Tibial artery (tissue), 4 donors: ENCODE results near the gene PRKAR2B.
"Not testable (repeated sequence)": the region's sequence is repeated elsewhere in the genome, so short reads cannot be mapped to it uniquely, and the experiment has no call there.

Experiments
- DNase-seq, 2 donors: peaks; one replicate each; pipeline ENCODE4 v3.0.0-alpha.2; 2019
- H3K27ac ChIP-seq, 2 donors: fragments of 200-600 bp; sonication (generic) in 1 of 2; 1 replicate in 1 of 2; 2 replicates in 1 of 2; pipeline ENCODE4 v1.5.1; 2018 to 2019; ENCODE audit warnings: mild to moderate bottlenecking in 1 of 2
- H3K27me3 ChIP-seq, 2 donors: fragments of 200-600 bp; sonication (generic) in 1 of 2; one replicate each; pipeline versions ENCODE4 v1.5.1 to v1.6.0; 2016 to 2019
- H3K36me3 ChIP-seq, 3 donors: fragments of 200-600 bp; sonication (generic) in 2 of 3; one replicate each; pipeline ENCODE4 v1.5.1; 2016 to 2019; ENCODE audit warnings: mild to moderate bottlenecking in 2 of 3
- H3K4me1 ChIP-seq, 4 donors: fragments of 200-600 bp; sonication (generic) in 2 of 4; 1 replicate in 3 of 4; 2 replicates in 1 of 4; pipeline ENCODE4 v1.5.1; 2016 to 2019
- H3K4me3 ChIP-seq, 2 donors: fragments of 200-600 bp; sonication (generic) in 1 of 2; 1 replicate in 1 of 2; 2 replicates in 1 of 2; pipeline ENCODE4 v1.5.1; 2018 to 2019; ENCODE audit warnings: mild to moderate bottlenecking in 2 of 2
- H3K9me3 ChIP-seq, 3 donors: fragments of 200-600 bp; sonication (generic) in 1 of 3; one replicate each; pipeline ENCODE4 v1.5.1; 2016 to 2019
- intact Hi-C: fragments of 100-400 bp; cut with DNase I; formaldehyde crosslinking; loops from one replicate; pipeline ENCODE4 v1.15.0; 2023; ENCODE audit warnings: low total_unique reads
- TF ChIP-seq, protein P1 (sequence below), 2 experiments: fragments of 200-600 bp in 1 of 2; fragments of 450-650 bp in 1 of 2; IDR thresholded peaks; one replicate each; pipeline ENCODE4 v1.5.1; 2017 to 2019; ENCODE audit warnings: antibody characterized with exemption in 2 of 2, mild to moderate bottlenecking in 1 of 2, moderate library complexity in 1 of 2

PRKAR2B gene

DNA sequence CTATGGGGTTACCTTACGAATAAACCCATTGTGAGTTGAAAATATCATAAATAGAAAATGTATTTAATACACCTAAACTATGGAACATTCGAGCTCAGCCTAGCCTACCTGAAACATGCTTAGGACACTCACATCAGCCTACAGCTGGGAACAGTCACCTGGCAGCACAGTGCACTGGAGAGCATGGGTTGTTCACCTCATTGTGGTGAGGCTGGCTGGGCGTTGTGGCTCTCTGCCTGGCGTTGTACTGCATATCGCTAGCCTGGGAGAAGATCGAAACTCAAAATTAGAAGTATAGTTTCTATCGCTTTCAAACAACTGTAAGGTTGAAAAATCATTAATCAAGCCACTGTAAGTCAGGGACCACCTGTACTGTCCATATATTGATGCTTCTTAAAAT is 107.0 kb downstream of the PRKAR2B start:
- H3K27ac ChIP-seq, result no peak overlapping the region

GRCh38 chr7:107152011-107152410 is 107.5 kb downstream of the PRKAR2B start:
- no peaks in the 10 kb centered on the region for H3K27me3 ChIP-seq
- TF ChIP-seq, protein P1, sequence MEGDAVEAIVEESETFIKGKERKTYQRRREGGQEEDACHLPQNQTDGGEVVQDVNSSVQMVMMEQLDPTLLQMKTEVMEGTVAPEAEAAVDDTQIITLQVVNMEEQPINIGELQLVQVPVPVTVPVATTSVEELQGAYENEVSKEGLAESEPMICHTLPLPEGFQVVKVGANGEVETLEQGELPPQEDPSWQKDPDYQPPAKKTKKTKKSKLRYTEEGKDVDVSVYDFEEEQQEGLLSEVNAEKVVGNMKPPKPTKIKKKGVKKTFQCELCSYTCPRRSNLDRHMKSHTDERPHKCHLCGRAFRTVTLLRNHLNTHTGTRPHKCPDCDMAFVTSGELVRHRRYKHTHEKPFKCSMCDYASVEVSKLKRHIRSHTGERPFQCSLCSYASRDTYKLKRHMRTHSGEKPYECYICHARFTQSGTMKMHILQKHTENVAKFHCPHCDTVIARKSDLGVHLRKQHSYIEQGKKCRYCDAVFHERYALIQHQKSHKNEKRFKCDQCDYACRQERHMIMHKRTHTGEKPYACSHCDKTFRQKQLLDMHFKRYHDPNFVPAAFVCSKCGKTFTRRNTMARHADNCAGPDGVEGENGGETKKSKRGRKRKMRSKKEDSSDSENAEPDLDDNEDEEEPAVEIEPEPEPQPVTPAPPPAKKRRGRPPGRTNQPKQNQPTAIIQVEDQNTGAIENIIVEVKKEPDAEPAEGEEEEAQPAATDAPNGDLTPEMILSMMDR (IDR thresholded peaks at IDR 0.05), result no peak
- no peak overlapping the region for H3K27ac ChIP-seq
- no peak overlapping the region for H3K4me3 ChIP-seq
- H3K36me3 ChIP-seq, result no peaks in the 10 kb centered on the region
- H3K4me1 ChIP-seq, result peaks cover 0 to 4% (median 0%) of the 10 kb centered on the region in 4 donors
- no peak for DNase-seq
- intact Hi-C loops, result loop anchor here (10.0 kb wide), 1 partner anchor 977 kb away; no protein-coding TSS in a partner anchor
- H3K9me3 ChIP-seq, result no peaks in the 10 kb centered on the region

More for the DNA sequence above, 107.0 kb downstream of the PRKAR2B start:
- Histone ChIP-seq H3K4me3 (no peak overlapping the region), H3K36me3 (no peaks in the 10 kb centered on the region), H3K9me3 (no peaks in the 10 kb centered on the region), H3K4me1 (peaks cover 0 to 4% (median 0%) of the 10 kb centered on the region in 4 donors), H3K27me3 (no peaks in the 10 kb centered on the region)
- DNase-seq, result no peak
- TF ChIP-seq, protein P1 (IDR thresholded peaks at IDR 0.05), result no peak
- intact Hi-C loops, result loop anchor here (10.0 kb wide), 1 partner anchor 977 kb away; no protein-coding TSS in a partner anchor

- DNase-seq, result no peak
- Histone ChIP-seq H3K27ac (no peak overlapping the region), H3K27me3 (no peaks in the 10 kb centered on the region), H3K4me1 (no peaks in the 10 kb centered on the region), H3K36me3 (no peaks in the 10 kb centered on the region), H3K4me3 (no peak overlapping the region), H3K9me3 (no peaks in the 10 kb centered on the region)
- TF ChIP-seq, protein P1 (IDR thresholded peaks at IDR 0.05), result no peak
- intact Hi-C loops, result loop anchor here (10.0 kb wide), 1 partner anchor 980 kb away; no protein-coding TSS in a partner anchor
Measured at GRCh38 chr7:107154826-107155225, 110.3 kb downstream of the PRKAR2B start.

DNA sequence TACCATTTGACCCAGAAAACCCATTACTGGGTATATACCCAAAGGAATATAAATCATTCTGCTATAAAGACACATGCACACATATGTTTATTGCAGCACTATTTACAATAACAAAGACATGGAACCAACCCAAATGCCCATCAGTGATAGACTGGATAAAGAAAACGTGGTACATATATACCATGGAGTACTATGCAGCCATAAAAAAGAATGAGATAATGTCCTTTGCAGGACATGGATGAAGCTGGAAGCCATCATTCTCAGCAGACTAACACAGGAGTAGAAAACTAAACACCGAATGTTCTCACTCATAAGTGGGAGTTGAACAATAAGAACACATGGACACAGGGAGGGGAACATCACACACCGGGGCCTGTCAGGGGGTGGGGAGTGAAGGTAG is 111.2 kb downstream of the PRKAR2B start:
- intact Hi-C loops, result loop anchor here (10.0 kb wide), 1 partner anchor 981 kb away; no protein-coding TSS in a partner anchor
- not testable (repeated sequence) for H3K4me3 ChIP-seq, H3K27ac ChIP-seq, DNase-seq, H3K4me1 ChIP-seq, H3K9me3 ChIP-seq, H3K27me3 ChIP-seq, H3K36me3 ChIP-seq

GRCh38 chr7:107157091-107157490 is 112.6 kb downstream of the PRKAR2B start:
- TF ChIP-seq, protein P1 (IDR thresholded peaks at IDR 0.05), result no peak
- intact Hi-C loops, result loop anchor here (10.0 kb wide), 1 partner anchor 982 kb away; no protein-coding TSS in a partner anchor
- no peaks in the 10 kb centered on the region for H3K9me3 ChIP-seq
- H3K27me3 ChIP-seq, result no peaks in the 10 kb centered on the region
- H3K4me1 ChIP-seq, result no peaks in the 10 kb centered on the region
- no peaks in the 10 kb centered on the region for H3K36me3 ChIP-seq
- H3K4me3 ChIP-seq, result no peak overlapping the region
- H3K27ac ChIP-seq, result no peak overlapping the region
- DNase-seq, result no peak

DNA sequence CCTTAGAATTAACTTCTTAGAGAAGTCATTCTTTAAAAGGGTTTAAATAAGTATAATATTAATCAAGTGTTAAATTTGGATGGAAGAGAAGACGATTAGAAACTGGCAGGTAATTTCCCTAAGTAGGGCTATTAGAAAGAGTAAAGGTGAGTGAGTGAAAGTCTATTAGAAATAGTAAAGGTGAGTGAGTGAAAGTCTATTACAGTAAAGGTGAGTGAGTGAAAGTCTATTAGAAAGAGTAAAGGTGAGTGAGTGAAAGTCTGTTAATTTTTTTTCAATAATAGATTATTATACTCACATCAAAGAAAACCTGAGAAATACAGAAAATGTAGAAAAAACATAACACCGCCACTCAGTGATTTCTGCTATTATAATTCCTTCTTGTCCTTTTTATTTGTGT is 113.5 kb downstream of the PRKAR2B start:
- TF ChIP-seq, protein P1 (IDR thresholded peaks at IDR 0.05), result no peak
- no peaks in the 10 kb centered on the region for H3K36me3 ChIP-seq
- no peaks in the 10 kb centered on the region for H3K4me1 ChIP-seq
- no peaks in the 10 kb centered on the region for H3K27me3 ChIP-seq
- intact Hi-C loops, result loop anchor here (10.0 kb wide), 1 partner anchor 983 kb away; no protein-coding TSS in a partner anchor
- no peaks in the 10 kb centered on the region for H3K9me3 ChIP-seq
- H3K4me3 ChIP-seq, result no peak overlapping the region
- DNase-seq, result no peak
- H3K27ac ChIP-seq, result no peak overlapping the region
